Gastroesophageal sphincter (tissue), 3 donors: Measurements from ENCODE around the gene TMPRSS9.

Source experiments
- EP300 ChIP-seq: sonication (generic); formaldehyde crosslinking; IDR thresholded peaks from one replicate; pipeline ENCODE4 v1.6.1; 2017; ENCODE audit warnings: antibody characterized with exemption, mild to moderate bottlenecking
- POLR2A ChIP-seq, 2 donors: fragments of 450-650 bp; IDR thresholded peaks; one replicate each; pipeline ENCODE4 v1.6.1; 2017; ENCODE audit warnings: antibody characterized with exemption in 2 of 2, mild to moderate bottlenecking in 2 of 2, moderate library complexity in 1 of 2
- TF ChIP-seq, protein P1 (sequence below), 4 experiments: fragments of 200-600 bp in 2 of 4; fragments of 450-650 bp in 2 of 4; sonication (generic) in 1 of 4; IDR thresholded peaks; one replicate each; pipeline ENCODE4 v1.5.1; 2017 to 2019; ENCODE audit warnings: antibody characterized with exemption in 4 of 4, mild to moderate bottlenecking in 2 of 4, moderate library complexity in 2 of 4

DNA sequence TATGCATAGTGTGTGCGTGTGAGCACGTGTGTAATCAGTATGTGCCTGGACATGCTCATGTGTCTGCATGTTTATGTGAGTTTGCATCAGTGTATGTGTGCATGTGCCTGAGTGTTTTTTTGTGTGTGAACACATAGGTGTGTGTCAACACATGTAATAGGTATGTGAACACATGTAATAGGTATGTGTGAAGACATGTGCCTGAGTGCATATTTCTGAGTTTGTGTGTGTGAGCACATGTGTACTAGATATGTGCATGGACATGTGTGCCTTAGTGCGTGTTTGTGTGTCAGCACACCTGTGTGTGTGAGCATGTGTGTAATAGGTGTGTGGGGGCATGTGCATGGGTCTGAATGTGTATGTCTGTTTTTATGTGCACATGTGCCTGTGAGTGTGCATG is 24.2 kb upstream of the TMPRSS9 start:
- TF ChIP-seq POLR2A (IDR thresholded peaks at IDR 0.05) (no peak), EP300 (no peak)
- TF ChIP-seq, protein P1, sequence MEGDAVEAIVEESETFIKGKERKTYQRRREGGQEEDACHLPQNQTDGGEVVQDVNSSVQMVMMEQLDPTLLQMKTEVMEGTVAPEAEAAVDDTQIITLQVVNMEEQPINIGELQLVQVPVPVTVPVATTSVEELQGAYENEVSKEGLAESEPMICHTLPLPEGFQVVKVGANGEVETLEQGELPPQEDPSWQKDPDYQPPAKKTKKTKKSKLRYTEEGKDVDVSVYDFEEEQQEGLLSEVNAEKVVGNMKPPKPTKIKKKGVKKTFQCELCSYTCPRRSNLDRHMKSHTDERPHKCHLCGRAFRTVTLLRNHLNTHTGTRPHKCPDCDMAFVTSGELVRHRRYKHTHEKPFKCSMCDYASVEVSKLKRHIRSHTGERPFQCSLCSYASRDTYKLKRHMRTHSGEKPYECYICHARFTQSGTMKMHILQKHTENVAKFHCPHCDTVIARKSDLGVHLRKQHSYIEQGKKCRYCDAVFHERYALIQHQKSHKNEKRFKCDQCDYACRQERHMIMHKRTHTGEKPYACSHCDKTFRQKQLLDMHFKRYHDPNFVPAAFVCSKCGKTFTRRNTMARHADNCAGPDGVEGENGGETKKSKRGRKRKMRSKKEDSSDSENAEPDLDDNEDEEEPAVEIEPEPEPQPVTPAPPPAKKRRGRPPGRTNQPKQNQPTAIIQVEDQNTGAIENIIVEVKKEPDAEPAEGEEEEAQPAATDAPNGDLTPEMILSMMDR (IDR thresholded peaks at IDR 0.05), result no peak
